HG03565 (cell line): ENCODE data around the gene SLCO1A2.

ENCODE experiments used
- ATAC-seq: cut with Tn5 transposase; IDR thresholded peaks from one replicate; pipeline ENCODE4 v1.9.1; 2021; ENCODE audit warnings: mild to moderate bottlenecking, moderate library complexity; ENCODE audit not compliant: unreplicated experiment

SLCO1A2 gene

DNA sequence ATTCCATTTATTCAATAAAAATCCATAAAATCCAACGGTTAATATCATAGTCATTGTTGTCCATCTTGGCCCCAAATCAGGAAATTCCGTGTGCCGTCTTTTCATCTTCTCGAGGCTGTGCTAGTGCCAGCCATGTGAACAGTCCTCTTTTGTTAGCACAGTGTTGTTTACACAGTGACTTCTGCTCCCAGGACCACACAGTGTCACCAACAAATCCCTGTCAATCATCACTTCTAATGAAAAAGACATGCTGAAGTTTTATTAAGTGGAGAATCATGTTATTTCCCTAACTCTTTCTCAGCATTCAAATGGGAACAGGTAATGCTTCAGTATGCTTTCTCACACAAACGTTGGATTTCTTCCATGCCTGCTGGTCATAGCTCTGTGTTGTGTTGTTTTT lies 1.9 kb upstream of the SLCO1A2 start:
- ATAC-seq, result no peak

DNA sequence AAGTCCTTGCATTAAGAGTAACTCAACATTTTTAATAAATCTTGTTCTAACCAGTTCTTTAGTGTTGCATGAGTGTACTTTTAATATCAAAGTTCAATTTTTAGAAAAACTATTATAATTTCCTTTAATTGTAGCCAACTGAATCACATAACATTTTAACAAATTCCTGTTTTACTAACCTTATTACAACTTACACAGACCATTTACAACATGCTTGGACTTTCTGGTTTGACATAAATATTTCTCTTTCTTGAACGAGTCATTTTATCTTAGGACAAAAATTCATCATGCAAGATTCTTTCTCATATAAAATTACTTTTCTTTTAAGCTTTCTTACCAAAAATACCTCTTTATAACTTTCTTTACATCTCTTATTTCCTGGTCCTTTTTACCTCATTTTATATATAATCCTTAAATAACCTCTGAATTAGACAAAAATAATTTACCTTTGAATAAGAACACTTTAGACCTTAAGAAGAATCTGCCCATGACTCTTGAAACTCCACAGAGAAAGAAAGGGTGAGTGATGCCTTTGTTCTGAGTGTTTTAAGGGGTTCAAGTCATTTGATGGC lies 3.9 kb downstream of the SLCO1A2 start:
- ATAC-seq, result no peak

DNA sequence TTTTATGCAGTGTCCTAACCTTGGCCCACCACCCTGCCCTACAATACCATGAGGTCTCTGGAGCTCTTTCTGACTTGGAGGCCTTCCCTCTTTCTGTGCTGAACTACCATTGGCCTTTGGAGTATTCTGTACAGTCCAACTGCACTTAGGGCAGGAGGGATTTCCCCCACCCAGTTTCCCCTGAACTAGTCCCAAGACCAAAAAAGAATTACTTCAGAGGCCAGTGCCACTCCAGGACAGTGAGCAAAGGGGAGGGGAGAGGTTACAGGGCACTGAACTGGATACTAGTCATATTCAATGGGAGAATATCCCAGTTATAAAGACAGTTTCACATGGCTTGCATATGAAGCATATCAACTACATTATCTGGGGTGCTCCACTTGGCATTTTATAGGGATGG lies 6.1 kb downstream of the SLCO1A2 start:
- ATAC-seq, result no peak

DNA sequence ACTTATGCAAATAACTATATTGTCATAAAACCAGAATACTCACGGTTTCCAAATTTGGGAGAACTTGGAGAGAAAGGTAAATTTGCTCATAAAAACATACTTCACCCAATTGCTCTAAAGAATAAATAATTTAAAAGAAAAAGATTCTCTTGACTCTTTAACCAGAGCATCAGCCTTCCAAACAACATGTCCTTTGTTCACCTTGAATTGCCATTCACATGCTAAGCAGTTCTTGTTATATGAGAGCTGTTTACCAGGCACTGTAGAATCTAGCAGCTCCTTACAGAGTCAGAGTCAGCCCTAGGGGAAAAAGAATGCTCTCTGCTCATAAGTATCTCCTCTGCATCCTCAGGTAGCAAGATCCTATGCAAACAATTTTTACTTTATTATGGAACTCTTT lies 10.2 kb downstream of the SLCO1A2 start:
- no peak for ATAC-seq

DNA sequence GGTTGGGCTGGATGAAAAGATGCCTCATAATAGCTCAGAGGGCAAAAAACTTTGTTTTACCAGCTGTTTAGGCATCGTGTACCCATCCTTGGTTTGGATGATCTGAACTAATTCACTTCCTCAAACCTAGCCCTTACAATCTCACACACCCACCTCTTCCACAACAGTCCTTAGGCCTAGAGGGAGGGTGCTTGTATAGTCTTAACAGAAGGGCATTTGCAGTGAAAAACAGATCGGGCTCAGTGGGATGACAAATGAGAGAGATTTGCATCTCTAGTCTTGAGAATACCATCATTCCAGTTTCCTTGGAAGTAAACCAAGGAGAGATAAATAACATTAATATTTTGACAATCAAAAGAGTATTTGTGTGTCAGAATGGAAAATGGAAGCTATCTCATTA lies 11.0 kb downstream of the SLCO1A2 start:
- no peak for ATAC-seq

DNA sequence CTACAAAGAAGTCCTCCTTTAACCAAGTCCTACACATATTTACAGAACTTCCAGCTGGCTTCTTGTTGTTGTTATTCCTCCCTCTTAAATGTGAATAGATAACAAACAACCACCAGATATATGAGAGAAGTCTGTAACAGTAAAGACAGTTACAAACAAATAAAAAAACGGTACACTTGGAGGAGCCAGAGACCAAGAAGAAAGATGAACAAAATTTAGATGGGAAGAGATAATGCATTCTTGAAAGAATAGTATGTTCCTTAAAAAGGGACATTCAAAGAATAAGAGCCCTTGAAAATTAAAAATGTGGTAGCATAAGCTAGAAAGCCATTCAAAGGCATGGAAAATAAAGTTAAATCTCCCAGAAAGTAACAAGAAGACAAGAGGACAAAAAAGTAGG lies 25.9 kb downstream of the SLCO1A2 start:
- ATAC-seq, result no peak

DNA sequence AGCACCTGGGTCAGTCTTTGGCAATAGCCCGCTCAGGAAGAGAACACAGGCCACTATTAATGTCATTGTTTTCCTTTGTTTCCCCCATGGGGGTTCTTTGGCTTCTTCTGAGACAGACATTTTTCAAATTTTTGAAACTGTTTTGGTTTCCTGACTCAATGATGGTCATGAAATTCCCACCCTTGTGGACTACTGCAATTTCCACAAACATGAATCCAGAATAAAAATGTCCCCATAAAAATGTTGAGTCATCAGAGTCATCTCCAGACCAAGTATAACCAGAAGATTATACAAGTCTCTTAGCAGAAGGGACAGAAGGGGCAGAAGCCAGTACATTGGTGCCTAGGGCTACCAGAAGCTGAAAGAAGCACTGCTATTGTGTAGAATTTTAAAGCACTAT lies 29.1 kb downstream of the SLCO1A2 start:
- ATAC-seq, result no peak

DNA sequence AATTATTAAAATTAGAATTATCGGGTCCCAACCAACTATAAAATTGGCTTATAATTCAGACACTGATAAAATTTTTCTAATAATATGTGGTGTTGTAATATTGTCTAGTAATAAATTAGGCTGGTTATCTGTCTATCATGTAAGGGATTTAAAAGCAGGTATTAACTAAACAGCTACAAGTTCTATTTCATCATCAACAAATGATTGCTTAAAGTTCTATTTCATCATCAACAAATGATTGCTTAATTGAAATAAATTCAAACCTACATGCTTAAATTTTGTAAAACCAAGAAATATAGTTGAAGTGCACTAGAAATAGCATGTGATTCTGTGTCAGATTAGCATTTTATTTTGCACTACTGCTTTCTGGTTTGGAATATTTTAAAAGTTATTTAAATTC lies 34.1 kb downstream of the SLCO1A2 start:
- ATAC-seq, result no peak

DNA sequence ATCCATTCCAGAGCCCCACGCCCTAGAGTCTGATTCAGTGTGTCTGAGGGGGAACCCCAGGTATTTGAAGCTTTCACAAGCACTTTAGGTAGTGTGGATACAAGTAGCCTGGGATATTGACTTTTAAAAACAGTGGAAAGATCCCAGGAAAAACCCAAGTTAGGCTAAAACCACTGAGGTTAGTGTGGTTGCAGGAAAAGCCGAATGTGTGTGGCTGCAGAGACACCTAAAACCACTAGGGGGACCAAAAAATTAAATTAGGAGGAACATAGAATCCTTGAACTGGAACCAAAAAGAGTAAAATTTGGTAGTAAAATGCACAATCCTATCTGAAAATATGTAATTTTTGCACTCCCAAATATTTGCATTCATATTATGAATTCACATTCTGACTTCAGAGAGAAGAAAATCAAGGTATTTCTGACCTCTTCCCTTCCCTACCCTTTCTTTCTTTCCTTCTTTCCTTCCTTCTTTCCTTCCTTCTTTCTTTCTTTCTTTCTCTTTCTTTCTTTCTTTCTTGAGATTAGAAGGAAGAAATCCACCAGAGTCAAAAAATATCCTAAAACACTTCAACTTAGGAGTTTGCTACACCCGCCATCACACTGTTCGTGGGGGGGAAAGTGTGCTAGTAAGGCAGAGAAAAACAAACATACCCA lies 37.8 kb downstream of the SLCO1A2 start:
- ATAC-seq, result peak; percentile 53

DNA sequence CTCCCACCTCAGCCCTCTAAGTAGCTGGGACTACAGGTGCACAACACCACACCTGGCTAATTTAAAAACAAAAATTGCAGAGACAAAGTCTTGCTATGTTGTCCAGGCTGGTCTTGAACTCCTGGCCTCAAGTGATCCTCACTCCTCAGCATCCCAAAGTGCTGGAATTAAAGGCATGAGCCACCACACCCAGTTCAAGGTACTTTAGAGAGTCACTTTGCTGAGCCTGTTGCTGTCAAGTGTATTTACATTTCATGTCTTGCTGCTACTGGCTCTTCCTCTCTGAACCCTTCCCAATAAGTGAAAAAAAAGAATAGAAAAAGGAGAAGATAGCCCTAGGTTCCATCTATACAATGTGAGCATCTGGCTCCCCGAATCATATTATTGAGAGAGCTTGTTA lies 38.4 kb downstream of the SLCO1A2 start:
- no peak for ATAC-seq

DNA sequence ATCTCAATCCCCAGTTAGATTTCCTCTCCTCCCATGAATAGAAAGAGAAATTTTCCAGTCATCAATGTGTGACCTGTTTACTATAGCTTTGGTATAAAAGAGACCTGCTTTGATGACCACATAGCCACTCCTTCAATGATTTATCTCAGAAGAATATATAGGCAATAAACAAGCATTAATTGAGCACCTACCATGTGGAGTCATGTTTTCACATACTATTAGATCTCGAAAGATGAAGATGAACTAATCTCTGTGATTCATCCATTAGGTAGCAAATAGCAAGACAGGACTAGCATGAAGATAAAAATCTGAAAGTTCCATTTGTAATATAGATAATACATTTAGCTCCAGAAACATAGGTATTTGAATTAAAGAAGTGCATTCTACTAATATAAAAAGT lies 40.5 kb downstream of the SLCO1A2 start:
- ATAC-seq, result no peak

DNA sequence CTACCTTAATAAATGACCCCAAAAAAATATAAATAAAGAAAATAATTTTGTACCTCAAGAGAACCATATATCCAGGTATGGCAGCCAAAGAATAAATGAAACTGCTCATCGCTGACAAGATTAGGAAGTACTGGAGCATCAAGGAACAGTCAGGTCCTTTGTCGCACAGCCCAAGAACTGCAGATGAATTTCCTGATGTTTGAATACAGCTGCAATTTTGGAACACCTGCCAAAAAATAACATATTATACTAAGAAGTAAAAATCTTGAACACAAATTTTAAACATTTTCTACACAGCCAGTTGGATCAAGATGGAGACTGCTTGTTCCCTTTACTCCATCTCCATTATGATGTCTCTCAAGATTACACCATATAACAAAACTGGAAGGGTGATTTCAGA lies 42.6 kb downstream of the SLCO1A2 start:
- no peak for ATAC-seq

DNA sequence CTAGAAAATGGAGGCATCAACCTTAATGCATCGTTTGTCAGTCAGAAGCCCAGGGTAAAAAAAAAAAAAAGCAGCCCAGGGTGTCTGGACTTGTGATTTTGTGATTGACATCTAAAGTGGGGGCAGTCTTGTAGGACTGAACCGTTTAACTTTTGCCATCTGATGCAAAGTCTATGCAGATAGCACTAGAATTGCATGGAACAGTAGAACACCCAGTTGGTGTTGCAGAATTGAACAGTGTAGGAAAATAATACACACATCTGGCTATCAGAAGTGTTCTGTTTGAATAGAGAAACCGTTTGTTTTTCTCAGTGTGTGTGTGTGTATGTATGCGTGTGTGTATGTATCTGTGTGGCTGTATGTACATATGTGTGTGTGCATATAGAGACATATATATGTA lies 45.0 kb downstream of the SLCO1A2 start:
- no peak for ATAC-seq

DNA sequence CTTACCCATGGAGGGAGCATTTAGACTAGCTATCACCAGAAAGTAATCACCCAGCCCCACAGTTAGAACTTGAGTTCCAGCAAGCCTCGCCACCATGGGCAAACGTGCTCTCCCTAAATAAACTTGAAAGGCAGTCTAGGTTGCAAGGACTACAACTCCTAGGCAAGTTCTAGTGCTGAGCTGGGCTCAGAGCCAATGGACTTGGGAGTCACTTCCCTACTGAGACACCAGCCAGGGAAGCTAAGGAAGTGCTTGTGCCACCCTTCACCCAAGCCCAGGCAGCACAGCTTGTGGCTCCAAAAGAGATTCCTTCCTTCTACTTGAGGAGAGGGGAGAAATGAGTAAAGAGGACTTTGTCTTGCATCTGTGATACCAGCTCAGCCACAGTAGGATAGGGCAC lies 57.9 kb downstream of the SLCO1A2 start:
- ATAC-seq, result no peak

DNA sequence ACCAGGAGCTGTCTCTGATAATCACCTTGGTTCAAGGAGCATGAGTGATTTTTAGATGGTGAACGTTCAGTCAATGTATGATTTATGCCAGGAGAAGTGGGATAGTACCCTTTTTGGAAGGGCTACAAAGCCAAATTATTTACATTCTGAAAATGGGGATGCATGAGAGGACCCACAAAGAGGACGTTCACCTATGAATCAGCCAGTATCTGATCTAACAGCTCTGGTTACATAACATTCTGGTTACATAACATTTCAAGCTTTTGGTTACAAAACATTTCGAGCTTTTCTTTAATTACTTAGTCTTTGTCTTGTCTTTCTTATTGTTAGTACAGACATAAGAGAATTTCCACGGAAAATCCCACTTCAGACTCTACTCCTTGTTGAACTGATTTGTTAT lies 68.8 kb downstream of the SLCO1A2 start:
- no peak for ATAC-seq

DNA sequence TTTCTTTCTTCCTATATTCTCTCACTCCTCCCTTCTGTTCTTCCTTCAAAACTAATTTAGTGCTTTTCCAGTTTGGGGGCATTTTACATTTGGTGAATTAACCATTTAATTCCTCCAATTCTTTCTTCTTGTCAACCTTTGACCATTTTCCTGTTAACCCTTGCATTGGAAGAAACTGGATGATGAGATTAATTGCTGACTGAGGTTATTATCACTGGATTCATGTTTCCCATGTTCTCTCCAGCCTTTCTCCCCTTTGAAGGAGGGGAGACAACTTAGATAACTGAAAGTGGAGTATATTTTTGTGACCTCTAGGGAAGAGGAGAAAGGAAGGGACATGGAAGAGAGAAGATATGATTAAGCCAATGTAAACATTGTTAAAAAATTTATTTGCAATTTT lies 70.5 kb downstream of the SLCO1A2 start:
- ATAC-seq, result no peak

DNA sequence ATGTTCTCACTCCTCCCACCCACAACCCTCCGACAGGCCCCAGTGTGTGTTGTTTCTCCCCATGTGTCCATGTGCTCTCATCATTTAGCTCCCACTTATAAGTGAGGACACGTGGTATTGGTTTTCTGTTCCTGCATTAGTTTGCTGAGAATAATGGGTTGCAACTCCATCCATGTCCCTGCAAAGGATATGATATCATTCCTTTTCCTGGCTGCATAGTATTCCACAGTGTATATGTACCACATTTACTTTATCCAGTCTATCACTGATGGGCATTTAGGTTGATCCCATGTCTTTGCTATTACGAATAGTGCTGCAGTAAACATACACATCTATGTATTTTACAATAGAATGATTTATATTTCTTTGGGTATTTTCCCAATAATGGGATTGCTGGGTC lies 77.5 kb downstream of the SLCO1A2 start:
- ATAC-seq, result no peak

DNA sequence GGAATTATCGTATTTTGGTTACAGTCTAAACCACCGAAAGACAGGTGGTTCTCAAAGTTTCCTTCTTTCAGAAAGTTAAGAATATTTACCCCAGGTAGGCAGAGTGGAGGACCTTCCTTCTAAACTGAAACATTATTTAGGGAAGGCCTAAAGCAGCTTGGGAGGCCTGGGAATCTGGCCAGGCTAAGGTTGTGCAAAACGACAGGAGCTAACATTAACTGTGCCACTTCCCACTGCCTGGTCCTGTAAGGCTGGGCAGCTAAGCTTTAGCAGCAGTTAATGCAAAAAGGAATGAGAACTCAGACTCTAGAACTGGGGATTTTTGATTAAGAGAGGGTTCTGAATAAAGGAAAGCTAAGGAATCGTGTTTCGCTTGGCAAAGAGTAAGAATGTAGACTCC lies 82.6 kb downstream of the SLCO1A2 start:
- ATAC-seq, result no peak

DNA sequence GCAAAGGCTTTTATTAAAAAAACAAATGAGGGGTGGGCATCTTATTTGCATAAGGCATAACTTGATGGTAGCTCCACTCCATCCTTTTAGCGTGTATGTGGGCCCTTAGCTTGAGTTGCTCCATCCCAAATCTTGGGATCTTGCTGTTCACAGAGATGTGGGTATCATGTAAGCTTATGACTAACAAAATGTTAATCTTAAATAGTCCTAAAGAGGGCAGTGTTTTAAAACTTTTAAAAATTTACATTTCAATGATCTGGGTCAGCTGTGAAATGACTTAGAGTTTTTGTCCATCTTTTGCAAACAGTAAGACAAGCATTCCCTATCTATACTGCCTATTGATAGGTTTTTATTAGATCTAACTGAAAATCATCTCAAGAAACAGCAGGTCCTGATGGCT lies 86.0 kb downstream of the SLCO1A2 start:
- ATAC-seq, result peak; percentile 50

DNA sequence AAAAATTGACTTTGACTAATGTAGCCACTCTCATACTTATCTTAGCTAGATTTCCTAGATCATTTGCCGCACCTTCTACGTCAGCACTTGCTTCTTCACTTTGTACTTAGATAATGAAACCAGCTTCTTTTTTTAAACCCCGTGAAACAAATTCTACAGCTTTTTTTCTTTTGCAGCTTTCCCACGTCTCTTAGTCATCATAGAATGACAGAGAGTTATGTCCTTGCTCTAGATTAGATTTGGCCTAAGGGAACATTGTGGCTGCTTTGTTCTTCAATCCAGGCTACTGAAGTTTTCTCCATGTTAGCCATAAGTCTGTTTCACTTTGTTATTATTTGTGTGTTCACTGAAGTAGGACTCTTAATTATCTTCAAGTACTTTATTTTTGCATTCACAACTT lies 94.9 kb downstream of the SLCO1A2 start:
- no peak for ATAC-seq

DNA sequence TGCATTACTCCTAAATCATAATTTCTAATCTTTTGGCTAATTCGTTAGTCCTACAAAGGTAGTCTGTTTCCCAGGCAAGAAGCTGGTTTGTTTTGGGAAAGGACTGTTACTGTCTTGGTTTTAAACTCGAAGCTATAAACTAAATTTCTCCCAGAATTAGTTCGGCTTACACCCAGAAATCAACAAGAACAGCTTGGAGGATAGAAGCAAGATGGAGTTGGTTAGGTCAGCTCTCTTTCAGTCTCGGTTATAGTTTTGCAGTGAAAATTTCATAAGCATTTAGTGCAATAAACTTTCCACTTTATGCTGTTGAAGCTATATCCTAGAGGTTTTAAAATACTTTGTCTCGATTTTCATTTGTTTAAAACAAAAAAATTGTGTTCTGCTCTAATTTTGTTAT lies 100.3 kb downstream of the SLCO1A2 start:
- no peak for ATAC-seq

DNA sequence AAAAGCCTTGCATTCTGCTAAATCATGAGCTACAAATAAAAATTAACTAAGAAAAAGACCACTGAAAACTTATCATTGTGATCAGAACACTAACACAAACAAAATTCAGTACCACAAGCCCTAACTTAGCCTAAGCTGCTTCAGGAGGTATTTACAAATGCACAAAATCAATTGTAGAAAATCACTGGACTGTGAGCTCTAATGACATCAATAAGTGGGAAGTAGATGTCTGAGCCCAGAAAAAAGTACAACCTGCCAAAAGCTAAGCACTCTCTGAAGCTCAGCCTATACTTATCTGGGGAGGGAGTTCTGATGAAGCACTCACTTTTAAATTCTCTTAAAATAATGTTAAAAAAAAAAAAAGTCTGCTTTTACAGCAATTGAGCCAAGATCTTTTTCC lies 110.8 kb downstream of the SLCO1A2 start:
- ATAC-seq, result no peak

DNA sequence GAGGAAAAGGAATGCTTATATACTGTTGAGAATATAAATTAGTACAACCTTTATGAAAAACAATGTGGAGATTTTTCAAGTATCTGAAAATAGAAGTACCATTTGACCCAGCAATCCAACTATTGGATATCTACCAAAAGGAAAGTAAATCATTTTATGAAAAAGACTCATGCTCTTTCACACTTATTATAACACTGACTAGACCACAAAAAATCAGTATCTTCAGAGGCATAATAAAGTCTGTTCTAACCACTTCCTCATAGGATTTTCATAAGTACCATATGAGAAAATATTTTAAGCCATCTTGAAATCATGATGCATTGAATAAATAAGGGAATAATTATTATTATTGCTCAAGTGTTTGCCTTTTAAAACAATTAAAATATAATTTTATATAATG lies 112.9 kb downstream of the SLCO1A2 start:
- ATAC-seq, result no peak
